Nephron progenitor cell (in vitro differentiated cells): ENCODE measurements around the gene TBC1D1.

Experiments
- DNase-seq: peaks from one replicate; pipeline ENCODE4 v3.0.0; 2021
- H3K27ac Mint-ChIP-seq: 2 replicates; pipeline ENCODE4 v1.8.0; 2021; ENCODE audit warnings: mild to moderate bottlenecking, moderate library complexity, mixed read lengths
- H3K27me3 Mint-ChIP-seq: 2 replicates; pipeline ENCODE4 v1.8.0; 2021; ENCODE audit warnings: mild to moderate bottlenecking, low read depth, mixed read lengths; ENCODE audit not compliant: poor library complexity
- H3K36me3 Mint-ChIP-seq: 2 replicates; pipeline ENCODE4 v1.8.0; 2021; ENCODE audit warnings: low read depth, mixed read lengths
- H3K4me1 Mint-ChIP-seq: 2 replicates; pipeline ENCODE4 v1.8.0; 2021; ENCODE audit warnings: mixed read lengths
- H3K4me3 Mint-ChIP-seq: 2 replicates; pipeline ENCODE4 v1.8.0; 2021; ENCODE audit warnings: mild to moderate bottlenecking, moderate library complexity, mixed read lengths
- H3K9me3 Mint-ChIP-seq: 2 replicates; pipeline ENCODE4 v1.8.0; 2021; ENCODE audit warnings: mild to moderate bottlenecking, moderate library complexity, mixed read lengths
- CTCF ChIP-seq: fragments of 200-600 bp; sonication (generic); IDR thresholded peaks from 2 replicates; pipeline ENCODE4 v1.5.0; 2021; ENCODE audit warnings: antibody characterized with exemption

The TBC1D1 gene

GRCh38 chr4:38125816-38126215, 234.9 kb downstream of the TBC1D1 start:
- no peak for TF ChIP-seq CTCF
- Mint-ChIP-seq H3K4me3 (no peak overlapping the region), H3K36me3 (peaks cover 28% of the 10 kb centered on the region), H3K27me3 (peaks cover 13% of the 10 kb centered on the region), H3K4me1 (peaks cover 67% of the 10 kb centered on the region), H3K27ac (no peak overlapping the region), H3K9me3 (no peaks in the 10 kb centered on the region)
- no peak for DNase-seq

GRCh38 chr4:38128478-38129459, 237.9 kb downstream of the TBC1D1 start:
- H3K9me3 Mint-ChIP-seq, result no peaks in the 10 kb centered on the region
- H3K27ac Mint-ChIP-seq, result peak overlapping the region; percentile 60
- TF ChIP-seq CTCF, result no peak
- no peak for DNase-seq
- H3K4me3 Mint-ChIP-seq, result no peak overlapping the region
- H3K27me3 Mint-ChIP-seq, result peaks cover 13% of the 10 kb centered on the region
- peaks cover 67% of the 10 kb centered on the region for H3K4me1 Mint-ChIP-seq
- H3K36me3 Mint-ChIP-seq, result peaks cover 34% of the 10 kb centered on the region

GRCh38 chr4:38129460-38130227, 238.8 kb downstream of the TBC1D1 start:
- H3K27ac Mint-ChIP-seq, result peak overlapping the region; percentile 60
- H3K9me3 Mint-ChIP-seq, result no peaks in the 10 kb centered on the region
- H3K4me3 Mint-ChIP-seq, result no peak overlapping the region
- no peak for TF ChIP-seq CTCF
- peaks cover 68% of the 10 kb centered on the region for H3K4me1 Mint-ChIP-seq
- H3K36me3 Mint-ChIP-seq, result peaks cover 43% of the 10 kb centered on the region
- H3K27me3 Mint-ChIP-seq, result peaks cover 13% of the 10 kb centered on the region
- no peak for DNase-seq

- Mint-ChIP-seq H3K4me1 (peaks cover 68% of the 10 kb centered on the region), H3K27ac (peak overlapping the region; percentile 94)
These were observed 240.0 kb downstream of the TBC1D1 start for GRCh38 chr4:38130884-38131283.

More at GRCh38 chr4:38130884-38131283, 240.0 kb downstream of the TBC1D1 start:
- H3K36me3 Mint-ChIP-seq, result peaks cover 40% of the 10 kb centered on the region
- no peaks in the 10 kb centered on the region for H3K9me3 Mint-ChIP-seq
- H3K27me3 Mint-ChIP-seq, result peaks cover 13% of the 10 kb centered on the region
- no peak for TF ChIP-seq CTCF
- no peak overlapping the region for H3K4me3 Mint-ChIP-seq
- DNase-seq, result no peak
